ENCODE measurements around the gene ADAP1. TPM values are rescaled to one million over a fixed set of nuclear protein-coding genes. Genes with fewer than 3 reads are reported as not detected.

ADAP1 gene
- total and polyA plus RNA-seq, 2 of the 13 experiments (the other 11 are each of a cell fraction or from before 2014, with no cell fraction given) = 10.5 to 24.6 TPM

- in situ Hi-C loops (cut with HindIII; ENCODE audit: extremely low pct_ligation_motif_present, low pct_unique_long_range_greater_than_20kb) = no loop called here
- DNase-seq (ENCODE audit: low spot score) (no peak), FAIRE-seq (no peak)
Measured at GRCh38 chr7:979886-980571, 25.5 kb upstream of the ADAP1 start.

More at GRCh38 chr7:979886-980571, 25.5 kb upstream of the ADAP1 start:
- H3K27ac ChIP-seq (ENCODE audit: extremely low read length, insufficient read depth, low read length) = peak overlapping the region; percentile 100
- intact Hi-C loops (cut with micrococcal nuclease; ENCODE audit: unreplicated experiment) = no loop called here
- ATAC-seq = no peak
- H3K4me3 ChIP-seq (replicated peaks in 1 of 3; ENCODE audit: insufficient read depth in 1 of 3, low read depth in 2 of 3, low read length in 3 of 3) = no peak overlapping the region
- H3K9ac ChIP-seq (ENCODE audit: insufficient read depth, low read depth, low read length) = no peak overlapping the region
- POLR2A ChIA-PET = interaction anchor here (8.6 kb wide), 1 partner anchor 13 kb away, joined by 292 read pairs; no protein-coding TSS in a partner anchor
- BruUV-seq (replicated peaks) = no TSS peak
- no peak overlapping the region for H2AFZ ChIP-seq (ENCODE audit: low read length)
- H3K9me3 ChIP-seq (ENCODE audit: low read length) = no peaks in the 10 kb centered on the region
- CTCF ChIA-PET (ENCODE audit: low intra/inter-chr PET ratio, low total read pairs) = no interaction called here
- no peaks in the 10 kb centered on the region; a peak in 1 of 5 replicates for H3K27me3 ChIP-seq (ENCODE audit: control insufficient read depth in 1 of 2, insufficient read depth in 2 of 2, low read length in 2 of 2)
- TF ChIP-seq ZNF160 (CRISPR knock-in tag; IDR thresholded peaks at IDR 0.05) = no peak
- TF ChIP-seq ZNF687 (CRISPR knock-in tag; IDR thresholded peaks at IDR 0.05) = peak; percentile 39
- no peak for TF ChIP-seq ZNF570 (CRISPR knock-in tag; IDR thresholded peaks at IDR 0.05; ENCODE audit: borderline replicate concordance)
- no peak for TF ChIP-seq HMGXB4 (CRISPR knock-in tag; IDR thresholded peaks at IDR 0.05; ENCODE audit: borderline replicate concordance in 1 of 2, low read depth in 1 of 2)
- H4K20me1 ChIP-seq (ENCODE audit: insufficient read depth, low read length) = no peaks in the 10 kb centered on the region
- WGBS (ENCODE audit: low lambda C conversion rate) = 93% methylated on average over 13 of the region's 15 CpGs
- peaks cover 80% of the 10 kb centered on the region for H3K4me1 ChIP-seq (ENCODE audit: insufficient read depth, low read length)
- H3K36me3 ChIP-seq (replicated peaks in 1 of 2; ENCODE audit: control insufficient read depth in 1 of 2, insufficient read depth in 2 of 2, low read length in 2 of 2) = peaks cover 1 to 3% of the 10 kb centered on the region in 2 experiments; a peak in 2 of 5 replicates
- no peak overlapping the region for H3K4me2 ChIP-seq (ENCODE audit: low read depth, low read length)
- H3K79me2 ChIP-seq (ENCODE audit: insufficient read depth, low read length) = peaks cover 52% of the 10 kb centered on the region
